Loucy (cell line): Measurements from ENCODE around the gene VANGL1.

Experiments used
- CTCF ChIP-seq: fragments of 200-600 bp; sonication (generic); conservative IDR thresholded peaks from 2 replicates; pipeline ENCODE4 v1.5.1; 2014; ENCODE audit warnings: mild to moderate bottlenecking, antibody characterized with exemption, low read length
- EZH2phosphoT487 ChIP-seq: fragments of 200-600 bp; IDR thresholded peaks from 2 replicates; pipeline ENCODE4 v1.6.1; 2018; ENCODE audit warnings: antibody characterized with exemption, mild to moderate bottlenecking, moderate library complexity, borderline replicate concordance

GRCh38 chr1:115647919-115648650 lies 6.3 kb downstream of the VANGL1 start:
- TF ChIP-seq CTCF: no peak
- TF ChIP-seq EZH2phosphoT487: no peak
